Measurements from ENCODE around the gene ALDH8A1.
"Not testable (repeated sequence)": the region's sequence is repeated elsewhere in the genome, so short reads cannot be mapped to it uniquely, and the experiment has no call there.

Gene ALDH8A1

DNA sequence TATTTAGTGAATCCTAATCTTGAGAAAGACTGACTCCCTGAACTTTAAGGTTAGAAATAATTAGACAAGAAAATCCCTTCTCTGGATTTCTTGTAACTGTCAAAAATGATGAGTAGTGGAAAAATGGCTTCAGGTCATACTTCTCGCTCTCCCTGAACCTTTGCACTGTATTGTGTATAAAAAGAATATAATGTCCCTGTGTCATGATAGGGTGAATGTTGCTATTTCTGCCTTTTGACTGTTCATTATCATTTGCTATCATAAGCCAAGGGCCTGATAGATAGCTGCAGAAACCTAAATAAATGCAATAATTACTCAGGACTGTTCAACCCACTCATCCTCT is 39.3 kb downstream of the ALDH8A1 start:
- H3K27me3 ChIP-seq (replicated peaks; ENCODE audit: control insufficient read depth, insufficient read depth, low read length): no peaks in the 10 kb centered on the region
- DNase-seq (ENCODE audit: extremely low read depth, insufficient read length): no peak
- H3K4me3 ChIP-seq (replicated peaks; ENCODE audit: low read depth, low read length): no peak overlapping the region
- TF ChIP-seq CTCF (IDR thresholded peaks at IDR 0.05; ENCODE audit: insufficient read depth, low read length, poor library complexity, severe bottlenecking): no peak
- no peaks in the 10 kb centered on the region for H3K36me3 ChIP-seq (ENCODE audit: control insufficient read depth, insufficient read depth, low read length)

- no peak overlapping the region for H3K4me3 ChIP-seq (replicated peaks; ENCODE audit: low read depth, low read length)
- no peak for DNase-seq (ENCODE audit: extremely low read depth, insufficient read length)
- H3K27me3 ChIP-seq (replicated peaks; ENCODE audit: control insufficient read depth, insufficient read depth, low read length): no peaks in the 10 kb centered on the region
- TF ChIP-seq CTCF (IDR thresholded peaks at IDR 0.05; ENCODE audit: insufficient read depth, low read length, poor library complexity, severe bottlenecking): no peak
- H3K36me3 ChIP-seq (ENCODE audit: control insufficient read depth, insufficient read depth, low read length): no peaks in the 10 kb centered on the region
Observed at GRCh38 chr6:134909701-134910592, 40.0 kb downstream of the ALDH8A1 start.

DNA sequence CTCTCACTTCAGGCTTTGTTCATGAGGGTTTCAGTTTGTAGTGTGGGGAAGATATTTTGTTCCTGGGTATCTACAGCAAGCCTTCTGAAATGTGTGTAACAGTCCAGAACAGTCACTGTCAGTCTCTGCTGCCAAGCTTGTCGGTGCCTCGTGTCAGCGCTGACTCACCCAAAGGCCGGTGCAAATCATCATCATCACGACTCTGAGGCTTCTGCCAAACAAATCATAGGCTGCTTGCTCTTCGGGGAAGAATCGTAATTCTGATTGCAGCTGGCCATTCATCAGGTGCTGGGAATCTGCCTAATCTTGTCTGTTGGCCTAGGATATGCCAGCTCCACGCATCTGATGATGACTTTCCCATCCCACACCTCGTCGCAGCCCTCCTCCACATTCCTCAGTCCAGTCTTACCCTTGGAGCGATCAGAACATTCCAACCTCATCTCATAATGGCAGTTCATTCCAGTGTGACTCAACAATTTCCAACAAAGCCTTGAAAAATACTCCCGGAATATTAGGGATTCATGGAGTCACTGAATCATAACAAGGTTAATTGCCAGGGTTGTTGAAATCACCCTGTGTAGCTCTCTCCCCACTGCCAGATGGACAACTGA is 40.9 kb downstream of the ALDH8A1 start:
- no peaks in the 10 kb centered on the region for H3K27me3 ChIP-seq (replicated peaks; ENCODE audit: control insufficient read depth, insufficient read depth, low read length)
- DNase-seq (ENCODE audit: extremely low read depth, insufficient read length): no peak
- TF ChIP-seq CTCF (IDR thresholded peaks at IDR 0.05; ENCODE audit: insufficient read depth, low read length, poor library complexity, severe bottlenecking): no peak
- H3K36me3 ChIP-seq (ENCODE audit: control insufficient read depth, insufficient read depth, low read length): no peaks in the 10 kb centered on the region
- H3K4me3 ChIP-seq (replicated peaks; ENCODE audit: low read depth, low read length): no peak overlapping the region

GRCh38 chr6:134904731-134905130 is 45.2 kb downstream of the ALDH8A1 start:
- H3K4me3 ChIP-seq (replicated peaks; ENCODE audit: low read depth, low read length); H3K36me3 ChIP-seq (ENCODE audit: control insufficient read depth, insufficient read depth, low read length); H3K27me3 ChIP-seq (replicated peaks; ENCODE audit: control insufficient read depth, insufficient read depth, low read length); DNase-seq (ENCODE audit: extremely low read depth, insufficient read length): not testable (repeated sequence)

DNA sequence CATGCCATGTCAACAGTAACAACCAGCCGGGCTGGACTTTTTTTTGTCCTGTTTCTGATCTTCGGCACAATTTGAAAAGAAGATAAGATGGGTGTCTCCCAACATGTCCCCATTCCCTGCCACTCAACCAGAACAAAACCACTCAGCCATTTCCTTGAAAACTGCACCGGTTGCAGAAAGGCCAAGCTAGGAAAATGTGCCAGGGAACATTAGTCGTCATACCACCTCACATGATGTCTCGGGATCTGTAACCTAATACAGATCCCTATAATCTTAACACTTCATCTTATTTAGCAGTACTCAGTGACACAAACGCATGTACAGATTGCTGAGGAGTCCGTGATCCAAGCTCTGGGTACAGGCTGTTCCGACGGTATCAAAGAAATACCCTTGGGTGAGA is 46.5 kb downstream of the ALDH8A1 start:
- H3K4me3 ChIP-seq (replicated peaks; ENCODE audit: low read depth, low read length): no peak overlapping the region
- DNase-seq (ENCODE audit: extremely low read depth, insufficient read length): no peak
- no peak for TF ChIP-seq CTCF (IDR thresholded peaks at IDR 0.05; ENCODE audit: insufficient read depth, low read length, poor library complexity, severe bottlenecking)
- H3K36me3 ChIP-seq (ENCODE audit: control insufficient read depth, insufficient read depth, low read length): no peaks in the 10 kb centered on the region
- H3K27me3 ChIP-seq (replicated peaks; ENCODE audit: control insufficient read depth, insufficient read depth, low read length): no peaks in the 10 kb centered on the region

- no peak for TF ChIP-seq CTCF (IDR thresholded peaks at IDR 0.05; ENCODE audit: insufficient read depth, low read length, poor library complexity, severe bottlenecking)
- DNase-seq (ENCODE audit: extremely low read depth, insufficient read length): no peak
- H3K36me3 ChIP-seq (ENCODE audit: control insufficient read depth, insufficient read depth, low read length): no peaks in the 10 kb centered on the region
- H3K27me3 ChIP-seq (replicated peaks; ENCODE audit: control insufficient read depth, insufficient read depth, low read length): no peaks in the 10 kb centered on the region
- H3K4me3 ChIP-seq (replicated peaks; ENCODE audit: low read depth, low read length): no peak overlapping the region
Observed at GRCh38 chr6:134902936-134903335, 47.0 kb downstream of the ALDH8A1 start.

All from GM06990 (cell line).